Endothelial cell (in vitro differentiated cells): ENCODE measurements around the gene DAAM1. TPM values are rescaled to one million over a fixed set of nuclear protein-coding genes. Genes with fewer than 3 reads are reported as not detected.

ENCODE experiments used
- DNase-seq: peaks from one replicate; pipeline ENCODE4 v3.0.0; 2021; ENCODE audit warnings: low spot score
- H3K27ac Mint-ChIP-seq: one replicate; pipeline ENCODE4 v1.8.0; 2021; ENCODE audit warnings: mixed read lengths, inconsistent platforms; ENCODE audit not compliant: unreplicated experiment
- H3K27me3 Mint-ChIP-seq: one replicate; pipeline ENCODE4 v1.8.0; 2021; ENCODE audit warnings: mild to moderate bottlenecking, moderate library complexity, mixed read lengths, inconsistent platforms; ENCODE audit not compliant: unreplicated experiment
- H3K36me3 Mint-ChIP-seq: one replicate; pipeline ENCODE4 v1.8.0; 2021; ENCODE audit warnings: mild to moderate bottlenecking, low read depth, mixed read lengths, inconsistent platforms; ENCODE audit not compliant: unreplicated experiment
- H3K4me1 Mint-ChIP-seq: one replicate; pipeline ENCODE4 v1.8.0; 2021; ENCODE audit warnings: mild to moderate bottlenecking, mixed read lengths, inconsistent platforms; ENCODE audit not compliant: unreplicated experiment
- H3K4me3 Mint-ChIP-seq: one replicate; pipeline ENCODE4 v1.8.0; 2021; ENCODE audit warnings: mild to moderate bottlenecking, mixed read lengths, inconsistent platforms; ENCODE audit not compliant: unreplicated experiment
- H3K9me3 Mint-ChIP-seq: one replicate; pipeline ENCODE4 v1.8.0; 2021; ENCODE audit warnings: mixed read lengths, inconsistent platforms; ENCODE audit not compliant: unreplicated experiment
- CTCF ChIP-seq: fragments of 200-600 bp; sonication (generic); IDR thresholded peaks from one replicate; pipeline ENCODE4 v1.5.0; 2021; ENCODE audit warnings: antibody characterized with exemption; ENCODE audit not compliant: unreplicated experiment
- total RNA-seq: library from RNA; stranded (reverse); fragmentation: NEBNext Ultra II Directional; extraction: Animal tissue kit (Norgen Biotek cat#: 25700); gene quantifications from one replicate; pipeline ENCODE4 v1.2.1, GENCODE V29; 2021; ENCODE audit not compliant: unreplicated experiment

DAAM1 gene
- total RNA-seq, 1 donor from 2014 or later, result 103 TPM

DNA sequence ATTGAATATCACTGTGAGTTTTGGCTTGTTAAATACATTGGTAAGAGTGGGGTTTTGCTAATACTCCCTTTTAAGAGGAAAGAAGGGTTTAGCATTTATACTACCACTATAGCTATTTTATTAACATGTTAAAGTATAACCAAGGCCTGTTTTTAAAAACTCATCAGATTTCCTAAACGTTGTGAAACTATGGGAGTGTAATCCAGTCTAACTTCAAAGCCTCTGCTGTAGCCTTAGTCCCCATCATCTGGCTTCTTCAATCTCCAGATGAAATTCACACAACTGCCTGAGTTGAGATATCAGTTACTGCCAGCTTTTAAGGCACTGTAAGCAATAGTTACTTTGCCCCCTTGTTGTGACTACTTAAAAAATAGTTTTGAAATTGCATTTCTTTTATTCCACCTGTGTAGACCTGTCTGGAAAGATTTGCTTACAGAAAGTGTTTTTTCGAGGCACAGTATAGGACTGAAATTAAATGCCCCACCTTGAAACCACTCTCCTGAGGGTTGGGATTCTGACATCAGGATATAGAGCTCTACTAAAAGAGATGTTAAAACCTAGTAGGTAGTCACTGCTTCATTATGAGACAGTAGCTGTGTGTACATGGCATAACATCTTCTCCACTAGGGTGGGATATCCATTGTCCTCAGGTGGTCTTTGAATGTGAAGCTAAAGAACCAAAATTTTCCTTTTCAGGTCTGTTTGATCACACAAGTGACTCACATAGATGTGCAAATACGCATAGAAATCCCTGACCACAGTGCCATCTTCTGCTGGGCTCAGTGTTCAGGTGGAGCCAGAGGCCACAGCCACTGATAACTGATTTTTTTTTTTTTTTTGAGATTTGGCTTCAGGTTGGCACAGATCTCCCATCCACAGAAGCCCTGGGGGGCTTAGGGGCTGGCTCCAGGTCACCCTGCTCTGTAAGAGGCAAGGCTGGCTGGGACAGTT is 125.5 kb downstream of the DAAM1 start:
- H3K4me3 Mint-ChIP-seq, result no peak overlapping the region
- DNase-seq, result no peak
- H3K27ac Mint-ChIP-seq, result no peak overlapping the region
- H3K36me3 Mint-ChIP-seq, result no peaks in the 10 kb centered on the region
- no peaks in the 10 kb centered on the region for H3K27me3 Mint-ChIP-seq
- TF ChIP-seq CTCF, result no peak
- no peaks in the 10 kb centered on the region for H3K4me1 Mint-ChIP-seq
- no peaks in the 10 kb centered on the region for H3K9me3 Mint-ChIP-seq

DNA sequence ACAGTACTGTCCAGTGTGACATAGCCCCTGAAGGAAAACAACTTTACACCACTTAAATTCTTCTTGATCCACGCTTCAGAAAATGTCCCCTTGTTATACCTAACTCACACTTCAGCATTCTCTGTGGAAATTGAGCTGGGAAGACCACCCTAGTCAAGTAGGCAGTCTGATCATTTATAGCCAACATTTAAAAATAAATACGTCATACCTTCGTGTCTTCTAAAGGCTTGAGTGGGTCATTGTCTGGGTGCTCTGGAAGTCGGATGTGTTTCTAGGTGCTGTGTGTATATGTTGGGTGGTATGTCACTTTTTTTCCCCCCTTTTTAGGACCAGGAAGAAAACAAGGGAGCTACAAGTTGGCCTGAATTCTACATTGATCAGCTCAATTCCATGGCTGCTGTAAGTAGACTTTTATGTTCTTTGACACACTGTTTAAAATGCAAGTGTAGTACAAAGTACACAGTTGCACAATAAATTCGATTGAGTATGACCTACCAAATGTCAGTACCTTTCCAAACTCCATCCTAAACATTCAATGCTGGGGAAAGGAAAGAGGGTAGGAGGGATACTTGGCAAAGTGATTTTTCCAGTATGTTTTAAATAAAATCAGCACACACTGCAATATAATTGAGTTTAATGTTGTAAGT is 126.6 kb downstream of the DAAM1 start:
- no peaks in the 10 kb centered on the region for H3K4me1 Mint-ChIP-seq
- no peaks in the 10 kb centered on the region for H3K27me3 Mint-ChIP-seq
- no peak for DNase-seq
- H3K9me3 Mint-ChIP-seq, result no peaks in the 10 kb centered on the region
- no peak overlapping the region for H3K4me3 Mint-ChIP-seq
- no peaks in the 10 kb centered on the region for H3K36me3 Mint-ChIP-seq
- TF ChIP-seq CTCF, result no peak
- H3K27ac Mint-ChIP-seq, result no peak overlapping the region

- no peak for DNase-seq
- no peaks in the 10 kb centered on the region for H3K36me3 Mint-ChIP-seq
- TF ChIP-seq CTCF, result no peak
- no peaks in the 10 kb centered on the region for H3K9me3 Mint-ChIP-seq
- H3K4me3 Mint-ChIP-seq, result no peak overlapping the region
- H3K27me3 Mint-ChIP-seq, result no peaks in the 10 kb centered on the region
- H3K4me1 Mint-ChIP-seq, result no peaks in the 10 kb centered on the region
- no peak overlapping the region for H3K27ac Mint-ChIP-seq
Observed at GRCh38 chr14:59316151-59316830, 127.8 kb downstream of the DAAM1 start.

DNA sequence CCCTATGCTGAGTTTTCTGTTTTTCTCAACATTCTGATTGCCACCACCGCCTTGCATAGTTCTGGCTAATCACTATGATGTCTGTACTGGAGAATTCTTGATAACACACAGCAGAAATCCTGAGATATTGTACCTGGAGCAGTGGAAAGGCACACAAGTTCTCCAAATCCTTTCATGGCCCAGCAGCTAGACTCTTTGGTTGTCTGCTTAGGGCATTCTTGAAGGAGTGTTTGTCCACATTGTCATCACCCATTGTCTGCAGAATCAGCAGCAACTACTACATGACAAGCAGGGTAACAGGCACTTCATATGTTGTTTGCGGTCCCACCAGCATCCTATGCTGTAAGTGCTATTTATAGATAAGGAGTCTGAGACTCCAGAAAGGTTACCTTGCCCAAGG is 128.9 kb downstream of the DAAM1 start:
- Mint-ChIP-seq H3K27me3 (no peaks in the 10 kb centered on the region), H3K4me1 (no peaks in the 10 kb centered on the region), H3K36me3 (no peaks in the 10 kb centered on the region), H3K9me3 (no peaks in the 10 kb centered on the region), H3K4me3 (no peak overlapping the region), H3K27ac (no peak overlapping the region)
- DNase-seq, result no peak
- no peak for TF ChIP-seq CTCF
